ENCODE results near the gene AKAP13. TPM values are rescaled to one million over a fixed set of nuclear protein-coding genes. Genes with fewer than 3 reads are reported as not detected.

AKAP13 gene
- total RNA-seq, 1 donor from 2014 or later, result 73.8 TPM

GRCh38 chr15:85426481-85426880 lies 46.1 kb downstream of the AKAP13 start:
- no peak overlapping the region for H3K27ac ChIP-seq
- H3K9ac ChIP-seq, result no peak overlapping the region
- H4K20me1 ChIP-seq (ENCODE audit: low read depth), result peaks cover 46% of the 10 kb centered on the region
- H3F3A ChIP-seq (ENCODE audit: low read depth), result peaks cover 11% of the 10 kb centered on the region
- no peaks in the 10 kb centered on the region for H3K27me3 ChIP-seq
- Mint-ChIP-seq H3K4me3 (no peak overlapping the region), H3K9me3 (peaks cover 51% of the 10 kb centered on the region), H3K27me3 (ENCODE audit: insufficient read depth, low read depth) (peaks cover 2% of the 10 kb centered on the region), H3K36me3 (peaks cover 39% of the 10 kb centered on the region), H3K27ac (no peak overlapping the region), H3K4me1 (no peaks in the 10 kb centered on the region)
- no peak overlapping the region for H3K4me2 ChIP-seq
- peaks cover 99% of the 10 kb centered on the region for H3K79me2 ChIP-seq (ENCODE audit: low read depth)
- no peaks in the 10 kb centered on the region for H3K36me3 ChIP-seq
- no peak overlapping the region for H2AFZ ChIP-seq (replicated peaks)
- TF ChIP-seq EZH2phosphoT487 (IDR thresholded peaks at IDR 0.05), result no peak
- TF ChIP-seq CTCF (IDR thresholded peaks at IDR 0.05), result no peak
- no peak for TF ChIP-seq EZH2 (IDR thresholded peaks at IDR 0.05)
- H3K4me1 ChIP-seq, result peaks cover 22% of the 10 kb centered on the region
- no peak overlapping the region for H3K4me3 ChIP-seq
- no peak for DNase-seq (ENCODE audit: low spot score)
- H3K9me3 ChIP-seq (ENCODE audit: low read depth), result no peaks in the 10 kb centered on the region

- Histone ChIP-seq H3K79me2 (ENCODE audit: low read depth) (peaks cover 99% of the 10 kb centered on the region), H3K4me2 (no peak overlapping the region), H3F3A (ENCODE audit: low read depth) (peaks cover 11% of the 10 kb centered on the region), H2AFZ (replicated peaks) (no peak overlapping the region), H4K20me1 (ENCODE audit: low read depth) (peaks cover 41% of the 10 kb centered on the region), H3K36me3 (no peaks in the 10 kb centered on the region), H3K9ac (no peak overlapping the region), H3K27ac (no peak overlapping the region), H3K27me3 (no peaks in the 10 kb centered on the region), H3K4me3 (no peak overlapping the region), H3K4me1 (peaks cover 22% of the 10 kb centered on the region), H3K9me3 (ENCODE audit: low read depth) (no peaks in the 10 kb centered on the region)
- no peak for DNase-seq (ENCODE audit: low spot score)
- Mint-ChIP-seq H3K4me1 (no peaks in the 10 kb centered on the region), H3K4me3 (no peak overlapping the region), H3K27me3 (ENCODE audit: insufficient read depth, low read depth) (peaks cover 2% of the 10 kb centered on the region), H3K27ac (no peak overlapping the region), H3K36me3 (peaks cover 45% of the 10 kb centered on the region), H3K9me3 (peaks cover 54% of the 10 kb centered on the region)
- TF ChIP-seq CTCF (IDR thresholded peaks at IDR 0.05) (no peak), EZH2 (IDR thresholded peaks at IDR 0.05) (no peak), EZH2phosphoT487 (IDR thresholded peaks at IDR 0.05) (no peak)
Measured at GRCh38 chr15:85427286-85428028, 47.1 kb downstream of the AKAP13 start.

- Histone ChIP-seq H3K9me3 (ENCODE audit: low read depth) (no peaks in the 10 kb centered on the region), H3K79me2 (ENCODE audit: low read depth) (peaks cover 91% of the 10 kb centered on the region), H4K20me1 (ENCODE audit: low read depth) (peaks cover 34% of the 10 kb centered on the region), H3F3A (ENCODE audit: low read depth) (peaks cover 18% of the 10 kb centered on the region), H3K4me2 (peak overlapping the region; percentile 20), H3K4me3 (no peak overlapping the region), H3K27ac (peak overlapping the region; percentile 55), H2AFZ (replicated peaks) (no peak overlapping the region), H3K9ac (no peak overlapping the region), H3K36me3 (no peaks in the 10 kb centered on the region), H3K27me3 (no peaks in the 10 kb centered on the region), H3K4me1 (peaks cover 27% of the 10 kb centered on the region)
- Mint-ChIP-seq H3K4me3 (no peak overlapping the region), H3K27ac (no peak overlapping the region), H3K27me3 (ENCODE audit: insufficient read depth, low read depth) (peaks cover 4% of the 10 kb centered on the region), H3K4me1 (no peaks in the 10 kb centered on the region), H3K9me3 (peaks cover 62% of the 10 kb centered on the region), H3K36me3 (peaks cover 49% of the 10 kb centered on the region)
- DNase-seq (ENCODE audit: low spot score), result no peak
- TF ChIP-seq EZH2phosphoT487 (IDR thresholded peaks at IDR 0.05) (no peak), CTCF (IDR thresholded peaks at IDR 0.05) (no peak), EZH2 (IDR thresholded peaks at IDR 0.05) (no peak)
Measured at GRCh38 chr15:85429522-85429921, 49.1 kb downstream of the AKAP13 start.

All from neural progenitor cell (in vitro differentiated cells).